ENCODE results near the gene WDR5B.

DNA sequence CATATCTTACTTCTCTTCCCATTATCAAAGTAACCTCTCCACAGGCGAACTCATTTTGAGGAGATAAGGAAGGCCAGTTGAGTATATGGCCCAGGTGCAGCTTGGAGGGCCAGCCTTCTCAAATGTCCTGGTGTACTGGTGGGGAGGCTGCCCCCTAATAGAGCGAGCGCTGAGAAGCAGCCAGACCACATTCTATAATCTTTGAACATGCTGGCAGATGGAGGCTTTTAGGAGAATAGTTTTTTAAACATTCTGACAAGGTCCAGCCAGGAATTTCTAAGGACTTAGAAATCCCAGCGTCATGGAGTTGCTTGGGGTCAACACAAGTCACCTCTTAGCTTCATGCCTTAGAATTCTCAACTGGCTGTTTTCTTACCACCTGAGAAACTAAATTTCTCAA is 5.8 kb downstream of the WDR5B start:
- no peak for TF ChIP-seq CTCF (IDR thresholded peaks at IDR 0.05)
- no peak for TF ChIP-seq POLR2A (IDR thresholded peaks at IDR 0.05)

Measured in lower leg skin (tissue), 3 donors.